ENCODE data around the gene TIMM50. TPM values are rescaled to one million over a fixed set of nuclear protein-coding genes. Genes with fewer than 3 reads are reported as not detected.
A peak's percentile ranks its signal among the peaks of the same experiment; 100 is the strongest.

The TIMM50 gene
- total and polyA plus RNA-seq, 2 of the 13 experiments (the other 11 are each of a cell fraction or from before 2014, with no cell fraction given): 91.1 to 92.5 TPM

GRCh38 chr19:39502640-39503417, 22.2 kb downstream of the TIMM50 start (continued):
- TF ChIP-seq ZNF574 (CRISPR knock-in tag; IDR thresholded peaks at IDR 0.05) (peak; percentile 88), EEA1 (CRISPR knock-in tag; IDR thresholded peaks at IDR 0.05; ENCODE audit: borderline replicate concordance) (peak; percentile 95), ZNF782 (CRISPR knock-in tag; IDR thresholded peaks at IDR 0.05; ENCODE audit: borderline replicate concordance) (peak; percentile 96; the same call in 1 of the 2 replicates), MAFG (CRISPR knock-in tag; IDR thresholded peaks at IDR 0.05) (peak; percentile 54; the same call in 1 of the 2 replicates), ZC3H13 (CRISPR knock-in tag; IDR thresholded peaks at IDR 0.05) (peak; percentile 94), CEBPG (CRISPR knock-in tag; IDR thresholded peaks at IDR 0.05) (0 out of 2 replicates have a peak, but pooled peaks have one; percentile 22), HCFC1 (IDR thresholded peaks at IDR 0.05; ENCODE audit: low read depth, low read length) (no peak), MED13 (CRISPR knock-in tag; IDR thresholded peaks at IDR 0.05) (peak; percentile 78), U2AF1 (optimal IDR thresholded peaks at IDR 0.05; ENCODE audit: low read depth, low read length) (no peak), ZNF674 (CRISPR knock-in tag; IDR thresholded peaks at IDR 0.05; ENCODE audit: low read depth) (no peak), ZFYVE20 (CRISPR knock-in tag; IDR thresholded peaks at IDR 0.05; ENCODE audit: borderline replicate concordance, low read depth) (peak; percentile 99), MXI1 (IDR thresholded peaks at IDR 0.05; ENCODE audit: borderline replicate concordance, low read depth, low read length) (peak; percentile 40; the same call in 1 of the 3 replicates), GRHL1 (CRISPR knock-in tag; conservative IDR thresholded peaks at IDR 0.05) (0 out of 2 replicates have a peak, but pooled peaks have one; percentile 20), IKZF4 (CRISPR knock-in tag; IDR thresholded peaks at IDR 0.05; ENCODE audit: borderline replicate concordance, low read depth, not compliant biosample characterization) (peak; percentile 99), SALL2 (CRISPR knock-in tag; IDR thresholded peaks at IDR 0.05) (peak; percentile 98), ETV6 (CRISPR knock-in tag; conservative IDR thresholded peaks at IDR 0.05) (peak; percentile 89), ZNF768 (CRISPR knock-in tag; IDR thresholded peaks at IDR 0.05) (peak; percentile 76), SRSF1 (optimal IDR thresholded peaks at IDR 0.05; ENCODE audit: low read depth, low read length) (no peak)
- TF ChIP-seq, protein P1, sequence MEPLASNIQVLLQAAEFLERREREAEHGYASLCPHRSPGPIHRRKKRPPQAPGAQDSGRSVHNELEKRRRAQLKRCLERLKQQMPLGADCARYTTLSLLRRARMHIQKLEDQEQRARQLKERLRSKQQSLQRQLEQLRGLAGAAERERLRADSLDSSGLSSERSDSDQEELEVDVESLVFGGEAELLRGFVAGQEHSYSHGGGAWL (CRISPR knock-in tag; IDR thresholded peaks at IDR 0.05): peak; percentile 99
- TF ChIP-seq, protein P2, sequence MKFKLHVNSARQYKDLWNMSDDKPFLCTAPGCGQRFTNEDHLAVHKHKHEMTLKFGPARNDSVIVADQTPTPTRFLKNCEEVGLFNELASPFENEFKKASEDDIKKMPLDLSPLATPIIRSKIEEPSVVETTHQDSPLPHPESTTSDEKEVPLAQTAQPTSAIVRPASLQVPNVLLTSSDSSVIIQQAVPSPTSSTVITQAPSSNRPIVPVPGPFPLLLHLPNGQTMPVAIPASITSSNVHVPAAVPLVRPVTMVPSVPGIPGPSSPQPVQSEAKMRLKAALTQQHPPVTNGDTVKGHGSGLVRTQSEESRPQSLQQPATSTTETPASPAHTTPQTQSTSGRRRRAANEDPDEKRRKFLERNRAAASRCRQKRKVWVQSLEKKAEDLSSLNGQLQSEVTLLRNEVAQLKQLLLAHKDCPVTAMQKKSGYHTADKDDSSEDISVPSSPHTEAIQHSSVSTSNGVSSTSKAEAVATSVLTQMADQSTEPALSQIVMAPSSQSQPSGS (CRISPR knock-in tag; IDR thresholded peaks at IDR 0.05): peak; percentile 31; the same call in 1 of the 2 replicates
- TF ChIP-seq, protein P3, sequence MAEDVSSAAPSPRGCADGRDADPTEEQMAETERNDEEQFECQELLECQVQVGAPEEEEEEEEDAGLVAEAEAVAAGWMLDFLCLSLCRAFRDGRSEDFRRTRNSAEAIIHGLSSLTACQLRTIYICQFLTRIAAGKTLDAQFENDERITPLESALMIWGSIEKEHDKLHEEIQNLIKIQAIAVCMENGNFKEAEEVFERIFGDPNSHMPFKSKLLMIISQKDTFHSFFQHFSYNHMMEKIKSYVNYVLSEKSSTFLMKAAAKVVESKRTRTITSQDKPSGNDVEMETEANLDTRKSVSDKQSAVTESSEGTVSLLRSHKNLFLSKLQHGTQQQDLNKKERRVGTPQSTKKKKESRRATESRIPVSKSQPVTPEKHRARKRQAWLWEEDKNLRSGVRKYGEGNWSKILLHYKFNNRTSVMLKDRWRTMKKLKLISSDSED (CRISPR knock-in tag; IDR thresholded peaks at IDR 0.05): peak; percentile 98

Measured in HepG2 (cell line).